Ovary (tissue), 9 donors: ENCODE results near the gene EPS8. TPM values are rescaled to one million over a fixed set of nuclear protein-coding genes. Genes with fewer than 3 reads are reported as not detected.

Experiments used
- DNase-seq, 5 donors: peaks; one replicate each; pipeline ENCODE4 v3.0.0-alpha.2; 2019 to 2020
- H3K27ac ChIP-seq, 2 donors: fragments of 200-600 bp; one replicate each; pipeline versions ENCODE4 v1.5.1 to v1.8.0; 2019 to 2022
- H3K27me3 ChIP-seq: fragments of 200-600 bp; one replicate; pipeline ENCODE4 v1.8.0; 2022
- H3K36me3 ChIP-seq: fragments of 200-600 bp; sonication (generic); one replicate; pipeline ENCODE4 v1.5.1; 2019
- H3K4me1 ChIP-seq: one replicate; pipeline ENCODE4 v1.8.1; 2013; ENCODE audit warnings: mild to moderate bottlenecking, moderate library complexity; ENCODE audit not compliant: insufficient read depth
- H3K4me3 ChIP-seq: fragments of 200-600 bp; sonication (generic); one replicate; pipeline ENCODE4 v1.5.1; 2017
- H3K9me3 ChIP-seq, 2 donors: fragments of 200-600 bp in 1 of 2; sonication (generic) in 1 of 2; one replicate each; pipeline versions ENCODE4 v1.5.1 to v1.8.1; 2013 to 2019; ENCODE audit warnings: mild to moderate bottlenecking in 1 of 2, moderate library complexity in 1 of 2
- EP300 ChIP-seq: sonication (generic); formaldehyde crosslinking; IDR thresholded peaks from one replicate; pipeline ENCODE4 v1.6.1; 2017; ENCODE audit warnings: antibody characterized with exemption
- POLR2A ChIP-seq: fragments of 450-650 bp; IDR thresholded peaks from one replicate; pipeline ENCODE4 v1.6.1; 2017; ENCODE audit warnings: antibody characterized with exemption, mild to moderate bottlenecking, moderate library complexity
- WGBS, 3 donors: extraction: QIAGEN DNeasy Blood & Tissue Kit in 1 of 3; methylation state at CpG; one replicate each; pipeline versions ENCODE4 v1.1.5 to v1.1.7; 2013 to 2017; 5-methylcytosine and 5-hydroxymethylcytosine counted together
- intact Hi-C, 4 donors: fragments of 100-400 bp; cut with DNase I; formaldehyde crosslinking; loops; one replicate each; pipeline versions ENCODE4 v1.11.0 to v1.15.1; 2022 to 2023
- polyA plus RNA-seq, 2 donors: library from polyadenylated mRNA; stranded (reverse); fragments of 200-250 nt in 1 of 2; fragments of 350-450 nt in 1 of 2; fragmentation: Illumina TruSeq in 1 of 2; extraction: RNeasy Lipid Tissue Mini Kit (QIAGEN cat#74804) in 1 of 2; gene quantifications; one replicate each; pipeline ENCODE4 v1.2.3, GENCODE V29; 2013 to 2014
- total RNA-seq, 7 donors: library from RNA; depleted of rRNA in 2 of 7; stranded (reverse); fragments of >200 nt in 2 of 7; fragmentation: NEBNext Ultra II Directional in 3 of 7; extraction: Animal tissue kit (Norgen Biotek cat#: 25700) in 3 of 7; gene quantifications; one replicate each; pipeline versions ENCODE4 v1.1.0 to v1.2.4, GENCODE V29; 2016 to 2023
- TF ChIP-seq, protein P1 (sequence below), 3 donors: fragments of 450-650 bp in 2 of 3; fragments of 200-600 bp in 1 of 3; IDR thresholded peaks; one replicate each; pipeline versions ENCODE4 v1.5.1 to v1.8.0; 2016 to 2022; ENCODE audit warnings: antibody characterized with exemption in 3 of 3, mild to moderate bottlenecking in 1 of 3
- donor health status: DM: no; HTN: no; CAD: no; lungs with moderate emphysema.
- donor health status: DM: no; HTN: no; CAD: no.
- donor health status: Bipolar disorder and iron deficiency.
- donor health status: DM: yes; HTN: yes; CAD: no.
- donor health status: DM: no; HTN: no; CAD: no.
- donor health status: DM: yes; HTN: yes; CAD: no.

EPS8 gene
- total and polyA plus RNA-seq, 9 donors: 56.2 to 94.9 (median 77.4) TPM

DNA sequence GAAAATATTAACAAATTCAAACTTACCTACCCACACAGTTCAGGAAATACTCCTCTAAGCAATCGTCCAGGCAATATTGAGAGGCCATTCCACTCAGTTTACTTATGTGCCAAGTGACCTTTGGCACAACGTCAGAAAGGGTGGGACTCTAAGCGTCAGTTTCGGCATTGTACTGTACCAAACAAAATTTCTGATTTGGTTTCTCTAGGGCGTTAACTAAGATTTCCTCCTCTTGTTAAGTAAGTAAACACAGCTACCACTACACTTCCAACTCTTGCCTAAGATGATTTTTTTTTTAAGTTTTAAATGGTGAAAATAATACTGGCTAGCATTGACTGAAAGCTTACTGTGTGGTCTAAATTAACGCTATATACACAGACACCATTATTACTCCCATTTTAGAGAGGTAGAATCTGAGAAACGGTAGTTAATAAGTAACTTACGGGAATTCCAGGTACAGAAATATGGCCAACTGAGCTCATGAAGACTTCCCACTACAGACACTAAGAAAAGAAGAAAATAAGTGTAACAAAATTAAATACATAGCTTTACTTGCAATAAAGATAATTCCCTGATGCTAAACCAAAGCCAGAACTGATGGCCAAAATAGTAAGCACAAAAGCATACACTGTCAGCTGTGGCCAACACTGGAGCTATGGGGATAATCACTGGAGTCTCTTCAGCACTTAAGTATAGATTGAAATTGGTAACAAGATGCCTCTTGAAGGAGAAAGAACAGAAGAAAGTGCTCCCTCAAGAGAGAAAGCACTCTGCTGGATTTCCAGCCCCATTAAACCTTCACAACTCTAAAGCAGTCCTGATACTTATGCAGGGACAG is 76.1 kb downstream of the EPS8 start:
- 45 to 66% (median 47%) methylated on average over 8 of the region's 8 CpGs for WGBS, 3 donors
- TF ChIP-seq, protein P1, sequence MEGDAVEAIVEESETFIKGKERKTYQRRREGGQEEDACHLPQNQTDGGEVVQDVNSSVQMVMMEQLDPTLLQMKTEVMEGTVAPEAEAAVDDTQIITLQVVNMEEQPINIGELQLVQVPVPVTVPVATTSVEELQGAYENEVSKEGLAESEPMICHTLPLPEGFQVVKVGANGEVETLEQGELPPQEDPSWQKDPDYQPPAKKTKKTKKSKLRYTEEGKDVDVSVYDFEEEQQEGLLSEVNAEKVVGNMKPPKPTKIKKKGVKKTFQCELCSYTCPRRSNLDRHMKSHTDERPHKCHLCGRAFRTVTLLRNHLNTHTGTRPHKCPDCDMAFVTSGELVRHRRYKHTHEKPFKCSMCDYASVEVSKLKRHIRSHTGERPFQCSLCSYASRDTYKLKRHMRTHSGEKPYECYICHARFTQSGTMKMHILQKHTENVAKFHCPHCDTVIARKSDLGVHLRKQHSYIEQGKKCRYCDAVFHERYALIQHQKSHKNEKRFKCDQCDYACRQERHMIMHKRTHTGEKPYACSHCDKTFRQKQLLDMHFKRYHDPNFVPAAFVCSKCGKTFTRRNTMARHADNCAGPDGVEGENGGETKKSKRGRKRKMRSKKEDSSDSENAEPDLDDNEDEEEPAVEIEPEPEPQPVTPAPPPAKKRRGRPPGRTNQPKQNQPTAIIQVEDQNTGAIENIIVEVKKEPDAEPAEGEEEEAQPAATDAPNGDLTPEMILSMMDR (IDR thresholded peaks at IDR 0.05): no peak
- no peak for TF ChIP-seq POLR2A
- TF ChIP-seq EP300: no peak
- peak in 2 of 5 donors; percentile 63 to 74 for DNase-seq
- H3K4me1 ChIP-seq: peaks cover 15% of the 10 kb centered on the region
- H3K27me3 ChIP-seq: no peaks in the 10 kb centered on the region
- no peaks in the 10 kb centered on the region for H3K9me3 ChIP-seq
- peak overlapping the region in 1 of 2 donors; percentile 23 for H3K27ac ChIP-seq
- no peaks in the 10 kb centered on the region for H3K36me3 ChIP-seq
- peak overlapping the region; percentile 3 for H3K4me3 ChIP-seq
- intact Hi-C loops: no loop called here

DNA sequence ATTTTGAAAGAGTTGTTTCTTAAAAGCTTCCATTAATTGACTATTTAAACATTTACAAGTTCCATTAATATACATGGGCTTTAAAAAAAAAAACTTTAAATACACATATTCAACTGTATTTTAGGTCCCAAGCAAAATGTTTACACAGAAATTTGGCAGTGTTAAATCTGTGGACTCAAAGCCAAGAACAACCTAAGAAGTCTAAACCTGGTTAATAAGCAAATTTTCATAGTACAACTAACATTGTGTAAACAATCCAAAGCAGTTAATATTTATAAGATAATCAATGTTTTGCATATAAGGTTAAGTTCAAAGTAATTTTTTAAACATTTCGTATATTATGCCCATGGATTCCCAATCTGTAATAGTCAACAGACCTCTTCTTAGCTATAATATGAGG is 77.0 kb downstream of the EPS8 start:
- Histone ChIP-seq H3K27me3 (no peaks in the 10 kb centered on the region), H3K4me1 (peaks cover 14% of the 10 kb centered on the region), H3K4me3 (no peak overlapping the region), H3K9me3 (no peaks in the 10 kb centered on the region), H3K27ac (peak overlapping the region in 1 of 2 donors; percentile 23), H3K36me3 (no peaks in the 10 kb centered on the region)
- DNase-seq: no peak
- 23 to 58% (median 40%) methylated on average over 1 of the region's 1 CpG for WGBS, 3 donors
- TF ChIP-seq EP300: no peak
- TF ChIP-seq, protein P1 (IDR thresholded peaks at IDR 0.05): no peak
- intact Hi-C loops: no loop called here

DNA sequence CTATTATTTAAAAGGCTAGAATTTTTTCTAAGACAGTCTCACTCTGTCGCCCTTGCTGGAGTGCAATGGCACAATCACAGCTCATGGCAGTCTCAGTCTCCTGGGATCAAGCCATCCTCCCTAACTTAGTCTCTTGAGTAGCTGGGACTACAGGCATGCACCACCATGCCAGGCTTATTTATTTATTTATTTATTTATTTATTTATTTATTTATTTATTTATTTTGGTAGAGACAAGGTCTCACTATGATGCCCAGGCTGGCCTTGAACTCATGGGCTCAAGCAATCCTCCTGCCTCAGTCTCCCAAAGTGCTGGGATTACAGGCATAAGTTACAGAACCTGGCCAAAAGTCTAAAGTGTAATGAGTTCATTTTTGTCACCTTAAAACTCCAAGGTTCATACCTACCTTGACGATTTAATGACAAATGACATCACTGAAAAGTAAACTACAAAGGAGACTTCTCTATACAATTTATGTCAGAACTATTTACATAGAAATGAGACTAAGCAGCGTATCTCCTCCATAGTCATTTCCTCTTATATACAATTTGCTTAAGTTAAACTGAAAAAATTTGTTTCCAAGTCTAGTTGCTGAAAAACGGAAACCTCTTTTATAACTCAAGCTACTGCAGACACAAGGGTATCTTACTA is 78.2 kb downstream of the EPS8 start:
- WGBS, 3 donors: 96 to 98% (median 97%) methylated on average over 4 of the region's 4 CpGs
- H3K27ac ChIP-seq: no peak overlapping the region
- H3K36me3 ChIP-seq: no peaks in the 10 kb centered on the region
- no peak for TF ChIP-seq EP300
- TF ChIP-seq POLR2A: no peak
- TF ChIP-seq, protein P1 (IDR thresholded peaks at IDR 0.05): no peak
- H3K9me3 ChIP-seq: no peaks in the 10 kb centered on the region
- H3K4me1 ChIP-seq: peaks cover 16% of the 10 kb centered on the region
- H3K27me3 ChIP-seq: no peaks in the 10 kb centered on the region
- intact Hi-C loops: no loop called here
- H3K4me3 ChIP-seq: no peak overlapping the region
- no peak for DNase-seq

DNA sequence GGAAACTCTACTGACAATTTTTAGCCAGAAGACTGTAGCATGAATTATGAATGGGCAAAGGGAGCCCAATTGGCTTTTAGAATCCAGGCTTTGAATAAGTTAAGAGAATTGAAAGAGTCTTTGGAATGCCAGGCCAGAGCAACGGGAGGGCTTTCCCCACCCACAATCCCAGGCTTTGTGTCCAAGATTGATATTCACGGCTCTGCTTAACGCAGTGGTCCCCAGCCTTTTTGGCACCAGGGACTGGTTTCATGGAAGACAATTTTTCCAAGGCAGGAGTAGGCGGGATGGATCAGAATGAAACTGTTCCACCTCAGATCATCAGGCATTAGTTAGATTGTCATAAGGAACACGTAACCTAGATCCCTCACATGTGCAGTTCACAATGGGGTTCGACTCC is 79.6 kb downstream of the EPS8 start:
- TF ChIP-seq POLR2A (no peak), EP300 (no peak)
- TF ChIP-seq, protein P1 (IDR thresholded peaks at IDR 0.05): no peak
- Histone ChIP-seq H3K4me1 (peaks cover 14% of the 10 kb centered on the region), H3K4me3 (no peak overlapping the region), H3K27ac (no peak overlapping the region), H3K27me3 (no peaks in the 10 kb centered on the region), H3K36me3 (no peaks in the 10 kb centered on the region), H3K9me3 (no peaks in the 10 kb centered on the region)
- intact Hi-C loops: no loop called here
- 84 to 87% (median 86%) methylated on average over 6 of the region's 6 CpGs for WGBS, 3 donors
- no peak for DNase-seq
